K562 (cell line): ENCODE data around the gene TRMT1L. TPM values are rescaled to one million over a fixed set of nuclear protein-coding genes. Genes with fewer than 3 reads are reported as not detected.

Experiments used
- ATAC-seq: fragments of 200-7000 bp; cut with Tn5 transposase; 3 replicates; pipeline ENCODE4 v1.9.1; 2020; ENCODE audit warnings: moderate library complexity
- BruUV-seq: library from RNA; stranded (reverse); fragments of 400-500 nt; replicated peaks from 2 replicates; lab custom pipeline; 2021; lab: Mats Ljungman, UMichigan
- CTCF ChIA-PET: fragments of 300-600 bp; formaldehyde crosslinking; extraction: SDS; loops from one replicate; lab custom pipeline; 2021; ENCODE audit warnings: low intra/inter-chr PET ratio; lab: Yijun Ruan, JAX
- POLR2A ChIA-PET: fragments of 300-600, 350-650 bp; sonication (Branson Sonifier 250); formaldehyde crosslinking; extraction: SDS; loops from one replicate; lab custom pipeline; 2021; ENCODE audit warnings: antibody characterized with exemption, inconsistent platforms; lab: Yijun Ruan, JAX
- DNase-seq, 4 experiments: peaks; one replicate each; pipeline versions ENCODE4 v3.0.0 to v3.0.0-alpha.2; 2011 to 2018; ENCODE audit warnings: low spot score in 3 of 4, mixed read lengths in 3 of 4; ENCODE audit errors: extremely low read depth in 1 of 4
- FAIRE-seq: peaks from 2 replicates; lab custom pipeline; 2011; peaks lifted over from hg19 to GRCh38; lab: Jason Lieb, UNC
- H2AFZ ChIP-seq: 2 replicates; pipeline ENCODE4 v1.6.0; 2011; ENCODE audit warnings: low read depth, low read length, control low read depth, inconsistent platforms
- H3K27ac ChIP-seq: fragments of 200-600 bp; 3 replicates; pipeline ENCODE4 v1.8.0; 2011; ENCODE audit warnings: low read depth, mild to moderate bottlenecking, control low read depth, inconsistent platforms, low read length, moderate library complexity, mixed read lengths; ENCODE audit errors: extremely low read depth
- H3K27me3 ChIP-seq, 2 experiments: fragments of 300-600 bp in 1 of 2; 2 replicates in 1 of 2; 3 replicates in 1 of 2; pipeline versions ENCODE4 v1.6.0 to v1.8.0; 2011; ENCODE audit warnings: inconsistent platforms in 2 of 2, low read length in 2 of 2, mild to moderate bottlenecking in 1 of 2, mixed read lengths in 1 of 2, moderate library complexity in 1 of 2; ENCODE audit not compliant: control insufficient read depth in 2 of 2, insufficient read depth in 2 of 2
- H3K36me3 ChIP-seq: fragments of 300-600 bp; 3 replicates; pipeline ENCODE4 v1.8.0; 2011; ENCODE audit warnings: mild to moderate bottlenecking, low read length, inconsistent platforms; ENCODE audit not compliant: control insufficient read depth, insufficient read depth
- H3K4me1 ChIP-seq, 2 experiments: fragments of 200-600 bp in 1 of 2; replicated peaks in 1 of 2; 2 replicates in 1 of 2; 3 replicates in 1 of 2; pipeline versions ENCODE4 v1.5.1 to v1.8.0; 2011; ENCODE audit warnings: inconsistent platforms in 2 of 2, low read length in 2 of 2, mild to moderate bottlenecking in 1 of 2, mixed read lengths in 1 of 2, moderate library complexity in 1 of 2; ENCODE audit not compliant: control insufficient read depth in 2 of 2, insufficient read depth in 2 of 2
- H3K4me2 ChIP-seq: 2 replicates; pipeline ENCODE4 v1.6.1; 2011; ENCODE audit warnings: low read length, control low read depth, inconsistent platforms, mixed read lengths; ENCODE audit not compliant: insufficient read depth
- H3K4me3 ChIP-seq: fragments of 200-600 bp; sonication (generic), shearing (Covaris generic); 2 replicates; pipeline ENCODE4 v1.5.1; 2016; ENCODE audit warnings: control low read depth, inconsistent platforms
- H3K79me2 ChIP-seq: fragments of 200-600 bp; 3 replicates; pipeline ENCODE4 v1.8.0; 2011; ENCODE audit warnings: low read length, inconsistent platforms; ENCODE audit not compliant: control insufficient read depth, insufficient read depth
- H3K9ac ChIP-seq, 2 experiments: 2 replicates each; pipeline versions ENCODE4 v1.6.0 to v1.6.1; 2011; ENCODE audit warnings: low read depth in 2 of 2, low read length in 2 of 2, control low read depth in 1 of 2, inconsistent platforms in 1 of 2, mild to moderate bottlenecking in 1 of 2, mixed read lengths in 1 of 2; ENCODE audit not compliant: insufficient read depth in 1 of 2
- H3K9me1 ChIP-seq: one replicate; pipeline ENCODE4 v1.6.0; 2011; ENCODE audit warnings: inconsistent platforms, mild to moderate bottlenecking, low read length, moderate library complexity; ENCODE audit not compliant: control insufficient read depth, insufficient read depth
- H3K9me3 ChIP-seq: replicated peaks from 2 replicates; pipeline ENCODE4 v1.5.1; 2011; ENCODE audit warnings: low read depth, low read length, inconsistent platforms; ENCODE audit not compliant: control insufficient read depth, insufficient read depth
- H4K20me1 ChIP-seq: replicated peaks from 2 replicates; pipeline ENCODE4 v1.6.1; 2011; ENCODE audit warnings: low read length, inconsistent platforms, mixed read lengths; ENCODE audit not compliant: control insufficient read depth, insufficient read depth
- CBFA2T2 ChIP-seq: fragments of 450-650 bp; conservative IDR thresholded peaks from 2 replicates; pipeline ENCODE4 v1.6.1; 2017; ENCODE audit warnings: mild to moderate bottlenecking
- CREM ChIP-seq: IDR thresholded peaks from 2 replicates; pipeline ENCODE4 v1.6.1; 2014; ENCODE audit warnings: antibody characterized with exemption, low read depth
- POLR3G ChIP-seq: IDR thresholded peaks from 2 replicates; pipeline ENCODE4 v1.6.1; 2011; ENCODE audit not compliant: insufficient read length, insufficient replicate concordance; ENCODE audit errors: extremely low read depth
- POU5F1 ChIP-seq: fragments of 150-350 bp; IDR thresholded peaks from 2 replicates; pipeline ENCODE4 v1.6.1; 2014; ENCODE audit warnings: borderline replicate concordance, low read length, low read depth, mild to moderate bottlenecking; ENCODE audit not compliant: partially characterized antibody
- RCOR1 ChIP-seq, 2 experiments: IDR thresholded peaks; 2 replicates each; pipeline ENCODE4 v1.6.1; 2012; ENCODE audit warnings: low read depth in 2 of 2, low read length in 2 of 2, borderline replicate concordance in 1 of 2, improper control_type of control experiment in 1 of 2
- SAFB2 ChIP-seq: fragments of 200-400 bp; formaldehyde crosslinking; IDR thresholded peaks from 2 replicates; pipeline ENCODE4 v1.6.1; 2018; ENCODE audit warnings: borderline replicate concordance, low read length, low read depth, moderate library complexity; ENCODE audit not compliant: severe bottlenecking
- ZNF311 ChIP-seq: fragments of 250-450 bp; sonication (Bioruptor Pico); IDR thresholded peaks from 2 replicates; pipeline ENCODE4 v1.4.0; 2020; ENCODE audit warnings: mild to moderate bottlenecking, moderate library complexity
- ZNF384 ChIP-seq: IDR thresholded peaks from 2 replicates; pipeline ENCODE4 v1.6.1; 2012; ENCODE audit warnings: low read depth, low read length, improper control_type of control experiment
- ZNF668 ChIP-seq: fragments of 250-450 bp; sonication (Bioruptor Pico); IDR thresholded peaks from 2 replicates; pipeline ENCODE4 v1.8.0; 2022; ENCODE audit warnings: mild to moderate bottlenecking, inconsistent platforms
- ZNF699 ChIP-seq: fragments of 250-450 bp; sonication (Bioruptor Pico); IDR thresholded peaks from 2 replicates; pipeline ENCODE4 v1.8.0; 2021; ENCODE audit warnings: mild to moderate bottlenecking, moderate library complexity; ENCODE audit not compliant: insufficient replicate concordance
- ZSCAN29 ChIP-seq: fragments of 450-650 bp; IDR thresholded peaks from 2 replicates; pipeline ENCODE4 v1.6.1; 2017
- WGBS: fragments of 100-300 bp; shearing (Covaris generic); methylation state at CpG from one replicate; pipeline ENCODE4 v1.1.6; 2016; ENCODE audit warnings: low coverage, mixed read lengths; ENCODE audit not compliant: insufficient coverage; ENCODE audit errors: missing lambda C conversion rate; 5-methylcytosine and 5-hydroxymethylcytosine counted together
- in situ Hi-C: fragments of 300-500 bp; cut with MboI; formaldehyde crosslinking; loops from 4 replicates; pipeline ENCODE4 v1.15.0; 2018; ENCODE audit warnings: inconsistent platforms, mixed read lengths
- intact Hi-C: fragments of 100-400 bp; cut with micrococcal nuclease; formaldehyde crosslinking; loops from 2 replicates; pipeline ENCODE4 v1.14.2; 2022
- polyA plus RNA-seq, 8 experiments: library from polyadenylated mRNA; depleted of rRNA in 4 of 8; stranded (reverse) in 5 of 8; unstranded in 3 of 8; fragments of >200 nt; fragmentation: Nextera tagmentation in 2 of 8; fragmentation: Illumina TruSeq in 1 of 8; extraction: Ambion mirVana in 2 of 8; extraction: Trizol in 1 of 8; gene quantifications; 2 replicates each; pipeline versions ENCODE4 v1.2.1 to v1.2.3, GENCODE V29; 2011 to 2014; ENCODE audit warnings: inconsistent platforms in 1 of 8, missing spikeins in 1 of 8
- total RNA-seq, 7 experiments: library from RNA; depleted of rRNA in 6 of 7; stranded (reverse); fragments of >200 nt in 6 of 7; fragmentation: Illumina TruSeq in 2 of 7; extraction: Trizol in 2 of 7; gene quantifications; 2 replicates each; pipeline versions ENCODE4 v1.2.1 to v1.2.3, GENCODE V29; 2011 to 2021; ENCODE audit warnings: low replicate concordance in 1 of 7

TRMT1L gene
- total and polyA plus RNA-seq, 9 of the 15 experiments (the other 6 are each of a cell fraction or from before 2014, with no cell fraction given): 6.4 to 88.9 (median 32.9) TPM

- H3K4me3 ChIP-seq: no peak overlapping the region
- no peaks in the 10 kb centered on the region for H3K27me3 ChIP-seq
- 11% methylated on average over 1 of the region's 1 CpG for WGBS
- intact Hi-C loops: no loop called here
- BruUV-seq: no TSS peak
- no peak overlapping the region for H3K9ac ChIP-seq
- H4K20me1 ChIP-seq: no peaks in the 10 kb centered on the region
- no peaks in the 10 kb centered on the region for H3K79me2 ChIP-seq
- no peak overlapping the region for H3K4me2 ChIP-seq
- no peaks in the 10 kb centered on the region for H3K9me3 ChIP-seq
- POLR2A ChIA-PET: interaction anchor here (0.6 to 1.0 kb wide), 3 partner anchors 9 to 183 kb away, joined by 3 to 5 read pairs (median 4); partner anchors contain the start of gene SWT1
- TF ChIP-seq SAFB2: no peak
- TF ChIP-seq ZNF311 (CRISPR knock-in tag): no peak
- TF ChIP-seq ZNF699 (CRISPR knock-in tag): no peak
- TF ChIP-seq POLR3G: no peak
- no peak for TF ChIP-seq ZSCAN29
- TF ChIP-seq, all 486 proteins: peak for 0
- Histone ChIP-seq H2AFZ (no peak overlapping the region), H3K4me1 (no peaks in the 10 kb centered on the region; a peak in 1 of 5 replicates), H3K9me1 (no peaks in the 10 kb centered on the region), H3K27ac (no peak overlapping the region), H3K36me3 (no peaks in the 10 kb centered on the region)
- no peak for DNase-seq
- in situ Hi-C loops: loop anchor here (5.0 kb wide), 1 partner anchor 359 kb away; no protein-coding TSS in a partner anchor
- ATAC-seq: no peak
- FAIRE-seq: no peak
- CTCF ChIA-PET: no interaction called here
Measured at GRCh38 chr1:185166106-185166505, 9.4 kb upstream of the TRMT1L start.

DNA sequence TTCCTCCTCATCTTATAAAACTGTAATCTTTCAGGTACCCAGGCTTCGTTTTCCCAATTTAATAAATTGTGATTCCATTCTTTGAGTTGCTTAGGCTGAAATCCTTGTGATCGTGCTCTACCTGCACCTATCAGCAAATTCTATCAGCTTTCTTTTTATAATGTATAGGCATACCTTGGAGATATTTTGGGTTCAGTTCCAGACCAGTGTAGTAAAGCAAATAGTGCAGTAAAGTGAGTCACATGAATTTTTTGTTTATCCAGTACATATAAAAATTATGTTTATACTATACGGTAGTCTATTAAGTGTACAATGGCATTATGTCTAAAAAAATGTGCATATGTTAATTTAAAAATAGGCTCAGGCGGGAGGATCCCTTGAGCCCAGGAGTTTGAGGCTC is 5.7 kb upstream of the TRMT1L start:
- ChIA-PET CTCF (no interaction called here), POLR2A (no interaction called here)
- no peak overlapping the region for H3K4me3 ChIP-seq
- ATAC-seq: no peak
- H4K20me1 ChIP-seq: no peaks in the 10 kb centered on the region
- H3K79me2 ChIP-seq: peaks cover 3% of the 10 kb centered on the region; the same call in 1 of the 3 replicates
- H3K27ac ChIP-seq: no peak overlapping the region
- no peak for DNase-seq
- H3K4me1 ChIP-seq: peaks cover under 1 to 4% of the 10 kb centered on the region in 2 experiments; a peak in 2 of 5 replicates
- in situ Hi-C loops (no loop called here), intact Hi-C loops (no loop called here)
- BruUV-seq: no TSS peak
- 50% methylated on average over 4 of the region's 4 CpGs for WGBS
- no peaks in the 10 kb centered on the region for H3K36me3 ChIP-seq
- no peak overlapping the region for H3K9ac ChIP-seq
- H3K9me3 ChIP-seq: no peaks in the 10 kb centered on the region
- no peaks in the 10 kb centered on the region for H3K27me3 ChIP-seq
- TF ChIP-seq ZNF384 (no peak), ZNF668 (CRISPR knock-in tag) (no peak), CBFA2T2 (no peak), RCOR1 (IDR thresholded peaks at IDR 0.05; ENCODE audit: borderline replicate concordance in 1 of 2, low read depth in 2 of 2, low read length in 2 of 2) (no peak), POU5F1 (no peak), CREM (no peak)
- no peak overlapping the region for H2AFZ ChIP-seq
- no peaks in the 10 kb centered on the region for H3K9me1 ChIP-seq
- no peak overlapping the region for H3K4me2 ChIP-seq
- FAIRE-seq: no peak
